ENCODE data around the gene BTNL9.
"Not testable (repeated sequence)": the region's sequence is repeated elsewhere in the genome, so short reads cannot be mapped to it uniquely, and the experiment has no call there.

BTNL9 gene

GRCh38 chr5:181101930-181102674, 62.0 kb downstream of the BTNL9 start:
- DNase-seq, result not testable (repeated sequence)

- DNase-seq, result not testable (repeated sequence)
Measured at GRCh38 chr5:181104259-181104568, 64.1 kb downstream of the BTNL9 start.

GRCh38 chr5:181104606-181105390, 64.7 kb downstream of the BTNL9 start:
- DNase-seq, result not testable (repeated sequence)

GRCh38 chr5:181105391-181106025, 65.4 kb downstream of the BTNL9 start:
- DNase-seq, result no peak

GRCh38 chr5:181107699-181108098, 67.6 kb downstream of the BTNL9 start:
- DNase-seq, result no peak

GRCh38 chr5:181108578-181109165, 68.6 kb downstream of the BTNL9 start:
- no peak for DNase-seq

- no peak for DNase-seq
Measured at GRCh38 chr5:181109489-181110013, 69.5 kb downstream of the BTNL9 start.

- DNase-seq, result no peak
Measured at GRCh38 chr5:181111010-181111409, 70.9 kb downstream of the BTNL9 start.

Data from NCI-H226 (cell line).